Measurements from ENCODE around the gene APPBP2. TPM values are rescaled to one million over a fixed set of nuclear protein-coding genes. Genes with fewer than 3 reads are reported as not detected.
A peak's percentile ranks its signal among the peaks of the same experiment; 100 is the strongest.

APPBP2 gene
- total RNA-seq, 1 donor from 2014 or later = 46.8 TPM

- no peak for TF ChIP-seq CTCF (IDR thresholded peaks at IDR 0.05; ENCODE audit: partially characterized antibody, unreplicated experiment)
- Mint-ChIP-seq H3K27me3 (ENCODE audit: unreplicated experiment) (no peaks in the 10 kb centered on the region), H3K36me3 (ENCODE audit: unreplicated experiment) (peaks cover 24% of the 10 kb centered on the region), H3K27ac (ENCODE audit: unreplicated experiment) (no peak overlapping the region), H3K9me3 (ENCODE audit: unreplicated experiment) (peaks cover 9% of the 10 kb centered on the region), H3K4me3 (ENCODE audit: unreplicated experiment) (no peak overlapping the region), H3K4me1 (ENCODE audit: low read depth, unreplicated experiment) (no peaks in the 10 kb centered on the region)
- DNase-seq = no peak
These were observed 44.4 kb downstream of the APPBP2 start for GRCh38 chr17:60481604-60482003.

- no peaks in the 10 kb centered on the region for H3K4me1 Mint-ChIP-seq (ENCODE audit: low read depth, unreplicated experiment)
- H3K4me3 Mint-ChIP-seq (ENCODE audit: unreplicated experiment) = no peak overlapping the region
- no peak for TF ChIP-seq CTCF (IDR thresholded peaks at IDR 0.05; ENCODE audit: partially characterized antibody, unreplicated experiment)
- no peaks in the 10 kb centered on the region for H3K27me3 Mint-ChIP-seq (ENCODE audit: unreplicated experiment)
- no peak for DNase-seq
- H3K27ac Mint-ChIP-seq (ENCODE audit: unreplicated experiment) = no peak overlapping the region
- no peaks in the 10 kb centered on the region for H3K36me3 Mint-ChIP-seq (ENCODE audit: unreplicated experiment)
- no peaks in the 10 kb centered on the region for H3K9me3 Mint-ChIP-seq (ENCODE audit: unreplicated experiment)
These were observed 52.3 kb downstream of the APPBP2 start for GRCh38 chr17:60473788-60474187.

GRCh38 chr17:60472449-60472848 lies 53.6 kb downstream of the APPBP2 start:
- H3K4me3 Mint-ChIP-seq (ENCODE audit: unreplicated experiment) = no peak overlapping the region
- H3K4me1 Mint-ChIP-seq (ENCODE audit: low read depth, unreplicated experiment) = peaks cover 6% of the 10 kb centered on the region
- no peaks in the 10 kb centered on the region for H3K27me3 Mint-ChIP-seq (ENCODE audit: unreplicated experiment)
- no peak for TF ChIP-seq CTCF (IDR thresholded peaks at IDR 0.05; ENCODE audit: partially characterized antibody, unreplicated experiment)
- DNase-seq = no peak
- H3K9me3 Mint-ChIP-seq (ENCODE audit: unreplicated experiment) = no peaks in the 10 kb centered on the region
- no peaks in the 10 kb centered on the region for H3K36me3 Mint-ChIP-seq (ENCODE audit: unreplicated experiment)
- H3K27ac Mint-ChIP-seq (ENCODE audit: unreplicated experiment) = no peak overlapping the region

GRCh38 chr17:60471451-60471850 lies 54.6 kb downstream of the APPBP2 start:
- Mint-ChIP-seq H3K27me3 (ENCODE audit: unreplicated experiment) (no peaks in the 10 kb centered on the region), H3K27ac (ENCODE audit: unreplicated experiment) (no peak overlapping the region), H3K36me3 (ENCODE audit: unreplicated experiment) (no peaks in the 10 kb centered on the region), H3K4me3 (ENCODE audit: unreplicated experiment) (no peak overlapping the region), H3K9me3 (ENCODE audit: unreplicated experiment) (no peaks in the 10 kb centered on the region), H3K4me1 (ENCODE audit: low read depth, unreplicated experiment) (peaks cover 6% of the 10 kb centered on the region)
- no peak for DNase-seq
- TF ChIP-seq CTCF (IDR thresholded peaks at IDR 0.05; ENCODE audit: partially characterized antibody, unreplicated experiment) = no peak

- no peak for DNase-seq
- Mint-ChIP-seq H3K9me3 (ENCODE audit: unreplicated experiment) (no peaks in the 10 kb centered on the region), H3K4me1 (ENCODE audit: low read depth, unreplicated experiment) (peaks cover 6% of the 10 kb centered on the region), H3K36me3 (ENCODE audit: unreplicated experiment) (no peaks in the 10 kb centered on the region), H3K27me3 (ENCODE audit: unreplicated experiment) (no peaks in the 10 kb centered on the region), H3K27ac (ENCODE audit: unreplicated experiment) (peak overlapping the region; percentile 29), H3K4me3 (ENCODE audit: unreplicated experiment) (peak overlapping the region; percentile 36)
- no peak for TF ChIP-seq CTCF (IDR thresholded peaks at IDR 0.05; ENCODE audit: partially characterized antibody, unreplicated experiment)
These were observed 57.7 kb downstream of the APPBP2 start for GRCh38 chr17:60468371-60468770.

Data from glutamatergic neuron (in vitro differentiated cells).